AG10803 (cell line): ENCODE data around the gene NRIP1.

ENCODE experiments used
- DNase-seq: peaks from one replicate; pipeline ENCODE4 v3.0.0; 2010; ENCODE audit warnings: low read depth
- H3K4me3 ChIP-seq: 2 replicates; pipeline ENCODE4 v1.5.1; 2011; ENCODE audit warnings: mild to moderate bottlenecking, low read length, control low read depth
- TF ChIP-seq, protein P1 (sequence below): conservative IDR thresholded peaks from 2 replicates; pipeline ENCODE4 v1.5.1; 2011; ENCODE audit warnings: mild to moderate bottlenecking, low read length, control low read depth, inconsistent platforms

The NRIP1 gene

GRCh38 chr21:14922980-14923379, 141.8 kb downstream of the NRIP1 start:
- DNase-seq, result no peak
- H3K4me3 ChIP-seq, result no peak overlapping the region
- TF ChIP-seq, protein P1, sequence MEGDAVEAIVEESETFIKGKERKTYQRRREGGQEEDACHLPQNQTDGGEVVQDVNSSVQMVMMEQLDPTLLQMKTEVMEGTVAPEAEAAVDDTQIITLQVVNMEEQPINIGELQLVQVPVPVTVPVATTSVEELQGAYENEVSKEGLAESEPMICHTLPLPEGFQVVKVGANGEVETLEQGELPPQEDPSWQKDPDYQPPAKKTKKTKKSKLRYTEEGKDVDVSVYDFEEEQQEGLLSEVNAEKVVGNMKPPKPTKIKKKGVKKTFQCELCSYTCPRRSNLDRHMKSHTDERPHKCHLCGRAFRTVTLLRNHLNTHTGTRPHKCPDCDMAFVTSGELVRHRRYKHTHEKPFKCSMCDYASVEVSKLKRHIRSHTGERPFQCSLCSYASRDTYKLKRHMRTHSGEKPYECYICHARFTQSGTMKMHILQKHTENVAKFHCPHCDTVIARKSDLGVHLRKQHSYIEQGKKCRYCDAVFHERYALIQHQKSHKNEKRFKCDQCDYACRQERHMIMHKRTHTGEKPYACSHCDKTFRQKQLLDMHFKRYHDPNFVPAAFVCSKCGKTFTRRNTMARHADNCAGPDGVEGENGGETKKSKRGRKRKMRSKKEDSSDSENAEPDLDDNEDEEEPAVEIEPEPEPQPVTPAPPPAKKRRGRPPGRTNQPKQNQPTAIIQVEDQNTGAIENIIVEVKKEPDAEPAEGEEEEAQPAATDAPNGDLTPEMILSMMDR, result no peak

- H3K4me3 ChIP-seq, result no peak overlapping the region
- TF ChIP-seq, protein P1, result no peak
- peak; percentile 46 for DNase-seq
These were observed 146.3 kb downstream of the NRIP1 start for GRCh38 chr21:14918527-14918926.

GRCh38 chr21:14917762-14918161, 147.0 kb downstream of the NRIP1 start:
- DNase-seq, result no peak
- TF ChIP-seq, protein P1, result no peak
- no peak overlapping the region for H3K4me3 ChIP-seq

GRCh38 chr21:14916676-14917141, 148.1 kb downstream of the NRIP1 start:
- DNase-seq, result no peak
- TF ChIP-seq, protein P1, result no peak
- H3K4me3 ChIP-seq, result no peak overlapping the region

- DNase-seq, result no peak
- TF ChIP-seq, protein P1, result no peak
- no peak overlapping the region for H3K4me3 ChIP-seq
These were observed 151.2 kb downstream of the NRIP1 start for GRCh38 chr21:14913638-14914037.

DNA sequence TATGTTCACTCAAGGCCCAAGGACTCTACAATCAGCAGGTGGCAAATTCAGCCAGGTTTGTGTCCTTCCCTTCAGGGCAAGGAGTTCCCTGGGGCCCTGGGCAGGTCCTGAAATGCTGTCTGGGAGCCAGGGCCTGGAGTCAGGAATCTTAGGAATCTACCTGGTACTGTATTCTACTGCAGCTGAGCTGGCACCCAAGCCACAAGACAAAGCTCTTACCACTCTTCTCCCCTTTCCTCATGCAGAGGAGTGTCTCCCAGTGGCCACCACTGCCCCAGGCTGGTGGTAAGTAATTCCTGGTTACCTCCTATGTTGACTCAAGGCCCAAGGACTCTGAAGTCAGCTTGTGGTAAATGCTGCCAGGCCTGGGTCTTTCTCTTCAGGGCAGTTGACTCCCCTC, 153.4 kb downstream of the NRIP1 start:
- DNase-seq, result no peak
- TF ChIP-seq, protein P1, result no peak
- H3K4me3 ChIP-seq, result no peak overlapping the region
